Measurements from ENCODE around the gene ARID1A.

ARID1A gene

GRCh38 chr1:26728645-26729044 lies 32.8 kb downstream of the ARID1A start:
- DNase-seq (ENCODE audit: low spot score), result no peak

- no peak for DNase-seq (ENCODE audit: low spot score)
These were observed 33.8 kb downstream of the ARID1A start for GRCh38 chr1:26729633-26730032.

- DNase-seq (ENCODE audit: low spot score), result no peak
These were observed 34.9 kb downstream of the ARID1A start for GRCh38 chr1:26730695-26731094.

- DNase-seq (ENCODE audit: low spot score), result no peak
These were observed 35.6 kb downstream of the ARID1A start for GRCh38 chr1:26731233-26731902.

GRCh38 chr1:26733392-26733791 lies 37.6 kb downstream of the ARID1A start:
- no peak for DNase-seq (ENCODE audit: low spot score)

- no peak for DNase-seq (ENCODE audit: low spot score)
These were observed 38.2 kb downstream of the ARID1A start for GRCh38 chr1:26733982-26734381.

- no peak for DNase-seq (ENCODE audit: low spot score)
These were observed 38.8 kb downstream of the ARID1A start for GRCh38 chr1:26734501-26735058.

GRCh38 chr1:26739329-26739914 lies 43.6 kb downstream of the ARID1A start:
- no peak for DNase-seq (ENCODE audit: low spot score)

- DNase-seq (ENCODE audit: low spot score), result no peak
These were observed 44.3 kb downstream of the ARID1A start for GRCh38 chr1:26740023-26740634.

- no peak for DNase-seq (ENCODE audit: low spot score)
These were observed 45.1 kb downstream of the ARID1A start for GRCh38 chr1:26740952-26741351.

GRCh38 chr1:26743426-26744059 lies 47.7 kb downstream of the ARID1A start:
- no peak for DNase-seq (ENCODE audit: low spot score)

- DNase-seq (ENCODE audit: low spot score), result peak; percentile 72
These were observed 48.5 kb downstream of the ARID1A start for GRCh38 chr1:26744075-26744959.

- DNase-seq (ENCODE audit: low spot score), result no peak
These were observed 49.4 kb downstream of the ARID1A start for GRCh38 chr1:26745191-26745590.

- DNase-seq (ENCODE audit: low spot score), result no peak
These were observed 51.2 kb downstream of the ARID1A start for GRCh38 chr1:26747048-26747447.

- DNase-seq (ENCODE audit: low spot score), result no peak
These were observed 52.5 kb downstream of the ARID1A start for GRCh38 chr1:26748351-26748750.

GRCh38 chr1:26749458-26749857 lies 53.6 kb downstream of the ARID1A start:
- DNase-seq (ENCODE audit: low spot score), result no peak

GRCh38 chr1:26750428-26750827 lies 54.6 kb downstream of the ARID1A start:
- DNase-seq (ENCODE audit: low spot score), result no peak

GRCh38 chr1:26752519-26752918 lies 56.7 kb downstream of the ARID1A start:
- no peak for DNase-seq (ENCODE audit: low spot score)

- DNase-seq (ENCODE audit: low spot score), result no peak
These were observed 58.5 kb downstream of the ARID1A start for GRCh38 chr1:26754086-26754874.

- no peak for DNase-seq (ENCODE audit: low spot score)
These were observed 62.5 kb downstream of the ARID1A start for GRCh38 chr1:26758358-26758757.

GRCh38 chr1:26759531-26759930 lies 63.7 kb downstream of the ARID1A start:
- no peak for DNase-seq (ENCODE audit: low spot score)

All from putamen (tissue), 1 donor.